Measurements from ENCODE around the gene TRPC6. TPM values are rescaled to one million over a fixed set of nuclear protein-coding genes. Genes with fewer than 3 reads are reported as not detected.
"Not testable (repeated sequence)": the region's sequence is repeated elsewhere in the genome, so short reads cannot be mapped to it uniquely, and the experiment has no call there.

The TRPC6 gene
- total RNA-seq, 1 donor from 2014 or later, result 0.47 TPM

- Mint-ChIP-seq H3K9me3 (ENCODE audit: low read depth) (no peaks in the 10 kb centered on the region), H3K4me1 (ENCODE audit: low read depth) (peaks cover 71% of the 10 kb centered on the region), H3K4me3 (ENCODE audit: unreplicated experiment) (no peak overlapping the region), H3K36me3 (ENCODE audit: low read depth) (no peaks in the 10 kb centered on the region), H3K27ac (ENCODE audit: unreplicated experiment) (no peak overlapping the region), H3K27me3 (ENCODE audit: low read depth) (no peaks in the 10 kb centered on the region)
- DNase-seq (ENCODE audit: low spot score), result no peak
- TF ChIP-seq CTCF (IDR thresholded peaks at IDR 0.05), result no peak
Measured at GRCh38 chr11:101444164-101444563, 139.6 kb downstream of the TRPC6 start.

GRCh38 chr11:101442936-101443521 is 140.8 kb downstream of the TRPC6 start:
- Mint-ChIP-seq H3K9me3 (ENCODE audit: low read depth) (no peaks in the 10 kb centered on the region), H3K4me1 (ENCODE audit: low read depth) (peaks cover 71% of the 10 kb centered on the region), H3K36me3 (ENCODE audit: low read depth) (no peaks in the 10 kb centered on the region), H3K27me3 (ENCODE audit: low read depth) (no peaks in the 10 kb centered on the region), H3K27ac (ENCODE audit: unreplicated experiment) (no peak overlapping the region), H3K4me3 (ENCODE audit: unreplicated experiment) (no peak overlapping the region)
- DNase-seq (ENCODE audit: low spot score), result no peak
- TF ChIP-seq CTCF (IDR thresholded peaks at IDR 0.05), result no peak

GRCh38 chr11:101442171-101442570 is 141.6 kb downstream of the TRPC6 start:
- Mint-ChIP-seq H3K4me1 (ENCODE audit: low read depth) (peaks cover 66% of the 10 kb centered on the region), H3K9me3 (ENCODE audit: low read depth) (no peaks in the 10 kb centered on the region), H3K27me3 (ENCODE audit: low read depth) (no peaks in the 10 kb centered on the region), H3K27ac (ENCODE audit: unreplicated experiment) (peak overlapping the region; percentile 87), H3K4me3 (ENCODE audit: unreplicated experiment) (no peak overlapping the region), H3K36me3 (ENCODE audit: low read depth) (no peaks in the 10 kb centered on the region)
- TF ChIP-seq CTCF (IDR thresholded peaks at IDR 0.05), result no peak
- DNase-seq (ENCODE audit: low spot score), result no peak

GRCh38 chr11:101441747-101442146 is 142.1 kb downstream of the TRPC6 start:
- no peak for TF ChIP-seq CTCF (IDR thresholded peaks at IDR 0.05)
- DNase-seq (ENCODE audit: low spot score), result no peak
- Mint-ChIP-seq H3K36me3 (ENCODE audit: low read depth) (no peaks in the 10 kb centered on the region), H3K27me3 (ENCODE audit: low read depth) (no peaks in the 10 kb centered on the region), H3K27ac (ENCODE audit: unreplicated experiment) (peak overlapping the region; percentile 87), H3K4me3 (ENCODE audit: unreplicated experiment) (no peak overlapping the region), H3K9me3 (ENCODE audit: low read depth) (no peaks in the 10 kb centered on the region), H3K4me1 (ENCODE audit: low read depth) (peaks cover 63% of the 10 kb centered on the region)

GRCh38 chr11:101439488-101439887 is 144.3 kb downstream of the TRPC6 start:
- Mint-ChIP-seq H3K9me3 (ENCODE audit: low read depth) (no peaks in the 10 kb centered on the region), H3K36me3 (ENCODE audit: low read depth) (no peaks in the 10 kb centered on the region), H3K27me3 (ENCODE audit: low read depth) (no peaks in the 10 kb centered on the region), H3K27ac (ENCODE audit: unreplicated experiment) (no peak overlapping the region), H3K4me1 (ENCODE audit: low read depth) (peaks cover 48% of the 10 kb centered on the region), H3K4me3 (ENCODE audit: unreplicated experiment) (no peak overlapping the region)
- TF ChIP-seq CTCF (IDR thresholded peaks at IDR 0.05), result no peak
- no peak for DNase-seq (ENCODE audit: low spot score)

- not testable (repeated sequence) for DNase-seq (ENCODE audit: low spot score); H3K9me3 Mint-ChIP-seq (ENCODE audit: low read depth); H3K27ac Mint-ChIP-seq (ENCODE audit: unreplicated experiment); H3K4me3 Mint-ChIP-seq (ENCODE audit: unreplicated experiment); H3K36me3 Mint-ChIP-seq (ENCODE audit: low read depth); H3K27me3 Mint-ChIP-seq (ENCODE audit: low read depth)
- H3K4me1 Mint-ChIP-seq (ENCODE audit: low read depth), result peaks cover 41% of the 10 kb centered on the region
Measured at GRCh38 chr11:101438708-101439107, 145.1 kb downstream of the TRPC6 start.
